HL-60 (cell line): ENCODE data around the gene GCKR.

Experiments
- DNase-seq, 2 experiments: peaks; one replicate each; pipeline ENCODE4 v3.0.0-alpha.2; 2010 to 2020; ENCODE audit warnings: low read depth in 1 of 2, low spot score in 1 of 2
- H3K27ac ChIP-seq: fragments of 250-450 bp; sonication (Bioruptor Pico); replicated peaks from 2 replicates; pipeline ENCODE4 v1.5.1; 2020; ENCODE audit warnings: mild to moderate bottlenecking, moderate library complexity
- H3K27me3 ChIP-seq: fragments of 250-450 bp; sonication (Bioruptor Pico); 2 replicates; pipeline ENCODE4 v1.5.1; 2021; ENCODE audit warnings: mild to moderate bottlenecking, moderate library complexity; ENCODE audit not compliant: insufficient read depth, poor library complexity, severe bottlenecking
- H3K4me3 ChIP-seq: replicated peaks from 2 replicates; pipeline ENCODE4 v1.5.1; 2011; ENCODE audit warnings: mild to moderate bottlenecking, control low read depth, low read length; ENCODE audit not compliant: insufficient read depth
- CTCF ChIP-seq: IDR thresholded peaks from one replicate; pipeline ENCODE4 v1.5.1; 2011; ENCODE audit warnings: low read length, control low read depth, inconsistent platforms; ENCODE audit not compliant: insufficient read depth
- GABPA ChIP-seq: IDR thresholded peaks from 2 replicates; pipeline ENCODE4 v1.6.1; 2012; ENCODE audit warnings: low read depth
- POLR2AphosphoS5 ChIP-seq: IDR thresholded peaks from 2 replicates; pipeline ENCODE4 v1.6.1; 2012; ENCODE audit warnings: low read depth
- REST ChIP-seq: IDR thresholded peaks from 2 replicates; pipeline ENCODE4 v1.6.1; 2012; ENCODE audit warnings: low read depth; ENCODE audit not compliant: insufficient replicate concordance
- SPI1 ChIP-seq: IDR thresholded peaks from 2 replicates; pipeline ENCODE4 v1.6.1; 2012; ENCODE audit warnings: low read depth, mild to moderate bottlenecking, borderline replicate concordance
- long read RNA-seq: library from polyadenylated mRNA; unstranded; transcript quantifications from one replicate; pipeline ENCODE4 v2.0.0, GENCODE V29; 2020

Gene GCKR
- long read RNA-seq, result 0 reads

- TF ChIP-seq GABPA, result no peak
- TF ChIP-seq POLR2AphosphoS5, result no peak
- no peak for TF ChIP-seq SPI1
- TF ChIP-seq REST, result no peak
- TF ChIP-seq CTCF, result no peak
- Histone ChIP-seq H3K27ac (no peak within 1 kb of the TSS), H3K4me3 (no peak within 1 kb of the TSS), H3K27me3 (peaks cover 20% of the 10 kb centered on the region)
- DNase-seq, result peak in 1 of 2 experiments; percentile 20
Measured at GRCh38 chr2:27496357-27497287, at the start of gene GCKR. TSS of gene GCKR (plus strand) at chr2:27496839. CDS start at chr2:27496905, 66 bp downstream.

- no peak for DNase-seq
- no peak overlapping the region for H3K27ac ChIP-seq
- no peak overlapping the region for H3K4me3 ChIP-seq
- no peaks in the 10 kb centered on the region for H3K27me3 ChIP-seq
- TF ChIP-seq GABPA, result no peak
- no peak for TF ChIP-seq REST
- TF ChIP-seq CTCF, result no peak
- TF ChIP-seq POLR2AphosphoS5, result no peak
- TF ChIP-seq SPI1, result no peak
Measured at GRCh38 chr2:27448381-27448780, 48.3 kb upstream of the GCKR start.

- DNase-seq, result no peak
- H3K27me3 ChIP-seq, result no peaks in the 10 kb centered on the region
- no peak for TF ChIP-seq REST
- no peak for TF ChIP-seq GABPA
- no peak for TF ChIP-seq SPI1
- no peak for TF ChIP-seq CTCF
- TF ChIP-seq POLR2AphosphoS5, result no peak
- H3K4me3 ChIP-seq, result no peak overlapping the region
- H3K27ac ChIP-seq, result no peak overlapping the region
Measured at GRCh38 chr2:27451095-27451494, 45.5 kb upstream of the GCKR start.
